Measurements from ENCODE around the gene NDUFC2.

The NDUFC2 gene

DNA sequence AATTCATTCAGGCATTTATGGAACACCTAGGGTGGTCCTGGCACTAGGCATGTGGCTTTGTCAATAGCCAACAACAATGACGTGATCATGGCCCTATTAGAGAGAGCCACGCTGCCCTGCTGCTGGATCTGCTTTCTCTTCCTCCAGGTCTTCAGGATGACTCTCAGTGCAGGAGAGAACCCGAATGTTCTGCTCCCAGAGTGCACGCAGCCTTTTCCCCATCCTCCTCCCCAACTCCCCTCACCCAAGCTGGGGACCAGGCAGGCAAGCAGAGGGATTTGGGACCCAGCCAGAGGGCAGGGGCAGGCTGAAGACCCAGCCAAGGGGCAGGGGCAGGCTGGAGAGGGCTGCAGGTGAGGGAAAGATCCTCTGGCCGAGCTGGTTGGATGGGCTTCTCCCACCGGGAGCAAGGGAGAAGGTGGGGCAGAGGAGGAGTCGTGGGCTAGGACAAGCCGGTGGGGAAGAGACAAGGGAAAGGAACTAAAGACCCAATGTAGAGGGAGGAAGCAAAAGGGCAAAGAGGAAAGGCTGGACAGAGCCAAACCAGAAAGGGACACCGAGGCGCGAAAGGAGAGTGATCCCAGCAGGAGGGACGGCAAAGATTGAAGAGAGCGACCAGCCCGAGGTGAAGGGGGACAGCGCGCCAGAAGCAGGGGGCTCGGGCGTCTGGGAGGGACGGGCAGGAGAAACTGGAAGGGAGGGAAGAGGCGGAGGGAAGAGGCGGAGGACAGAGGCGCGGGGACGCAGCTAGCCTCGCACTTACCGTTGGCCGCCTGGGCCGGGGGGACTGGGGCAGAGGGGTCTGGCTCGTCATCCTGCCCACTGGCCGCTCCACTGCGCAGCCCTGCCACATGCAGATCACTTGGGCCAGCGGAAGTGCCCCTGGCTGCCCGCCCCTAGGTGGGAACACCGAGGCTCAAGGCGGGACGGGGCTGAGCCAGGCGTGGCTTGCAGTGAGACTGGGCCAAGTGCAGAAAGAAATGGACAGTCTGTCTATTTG lies 57.0 kb downstream of the NDUFC2 start, which contains the start of gene KCTD14:
TSS of gene KCTD14 (minus strand) at position 880 of the 1,000 bp plus-strand sequence. CDS start at position 853, 27 bp downstream.
- Histone ChIP-seq H3K27me3 (no peaks in the 10 kb centered on the region), H3K4me1 (peaks cover 0 to 13% (median 2%) of the 10 kb centered on the region in 4 donors), H3K4me3 (peak within 1 kb of the TSS; percentile 48 to 56), H3K27ac (peak within 1 kb of the TSS; percentile 49 to 58), H3K9me3 (no peaks in the 10 kb centered on the region), H3K36me3 (no peaks in the 10 kb centered on the region)
- intact Hi-C loops (cut with DNase I; ENCODE audit: low total_unique reads), result no loop called here
- no peak for DNase-seq
- TF ChIP-seq CTCF (IDR thresholded peaks at IDR 0.05), result no peak

DNA sequence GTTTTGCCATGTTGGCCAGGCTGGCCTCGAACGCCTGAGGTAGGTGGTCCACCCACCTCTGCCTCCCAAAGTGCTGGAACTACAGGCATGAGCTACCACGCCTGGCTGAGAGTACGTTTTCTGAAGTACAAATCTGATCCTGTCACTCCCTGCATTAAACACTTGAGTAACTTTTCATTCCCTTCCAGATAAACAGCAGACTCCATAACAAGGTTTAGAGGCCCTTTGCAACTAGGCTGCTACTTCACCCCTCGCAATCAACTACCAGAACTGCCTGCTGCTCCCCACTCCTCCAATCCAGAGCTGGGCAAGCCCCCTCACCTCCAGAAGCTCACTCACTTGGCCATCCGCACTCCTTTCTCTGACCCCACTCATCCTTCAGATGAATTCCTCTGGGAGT lies 58.1 kb downstream of the NDUFC2 start:
- peaks cover 0 to 13% (median 2%) of the 10 kb centered on the region in 4 donors for H3K4me1 ChIP-seq
- H3K36me3 ChIP-seq, result peaks cover 0 to 6% (median 0%) of the 10 kb centered on the region in 3 donors
- DNase-seq, result no peak
- no peaks in the 10 kb centered on the region for H3K27me3 ChIP-seq
- intact Hi-C loops (cut with DNase I; ENCODE audit: low total_unique reads), result no loop called here
- no peak for TF ChIP-seq CTCF (IDR thresholded peaks at IDR 0.05)
- no peak overlapping the region for H3K4me3 ChIP-seq
- no peaks in the 10 kb centered on the region for H3K9me3 ChIP-seq
- no peak overlapping the region for H3K27ac ChIP-seq

DNA sequence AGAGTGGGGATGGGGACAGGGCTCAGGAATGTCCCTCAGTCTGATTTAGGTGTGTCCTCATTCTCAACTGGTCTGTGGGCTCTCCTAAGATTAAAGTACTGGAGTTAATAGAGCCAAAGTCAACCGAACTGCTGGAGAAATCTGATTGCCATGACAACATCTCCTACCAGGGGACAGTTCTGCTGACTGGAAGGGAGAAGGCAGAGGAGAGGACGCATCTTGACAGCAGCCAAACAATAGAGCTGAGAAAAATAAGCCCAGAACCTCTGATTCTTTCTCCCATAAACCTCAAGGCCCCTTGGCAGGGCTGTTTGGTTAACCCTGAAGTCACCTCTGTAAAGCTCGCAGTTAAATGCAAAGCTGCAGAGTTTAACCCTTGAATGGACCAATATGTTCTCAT lies 59.4 kb downstream of the NDUFC2 start:
- TF ChIP-seq CTCF (IDR thresholded peaks at IDR 0.05), result no peak
- H3K9me3 ChIP-seq, result no peaks in the 10 kb centered on the region
- no peak overlapping the region for H3K4me3 ChIP-seq
- peaks cover 0 to 16% (median 0%) of the 10 kb centered on the region in 3 donors for H3K36me3 ChIP-seq
- no peak for DNase-seq
- peaks cover 0 to 13% (median 2%) of the 10 kb centered on the region in 4 donors for H3K4me1 ChIP-seq
- no peaks in the 10 kb centered on the region for H3K27me3 ChIP-seq
- H3K27ac ChIP-seq, result no peak overlapping the region
- intact Hi-C loops (cut with DNase I; ENCODE audit: low total_unique reads), result no loop called here

GRCh38 chr11:78019808-78020207 lies 59.9 kb downstream of the NDUFC2 start:
- Histone ChIP-seq H3K27ac (no peak overlapping the region), H3K36me3 (peaks cover 0 to 16% (median 0%) of the 10 kb centered on the region in 3 donors), H3K27me3 (no peaks in the 10 kb centered on the region), H3K4me3 (no peak overlapping the region), H3K4me1 (peaks cover 0 to 13% (median 2%) of the 10 kb centered on the region in 4 donors), H3K9me3 (no peaks in the 10 kb centered on the region)
- DNase-seq, result no peak
- intact Hi-C loops (cut with DNase I; ENCODE audit: low total_unique reads), result no loop called here
- TF ChIP-seq CTCF (IDR thresholded peaks at IDR 0.05), result no peak
